ENCODE results near the gene RETN.

DNA sequence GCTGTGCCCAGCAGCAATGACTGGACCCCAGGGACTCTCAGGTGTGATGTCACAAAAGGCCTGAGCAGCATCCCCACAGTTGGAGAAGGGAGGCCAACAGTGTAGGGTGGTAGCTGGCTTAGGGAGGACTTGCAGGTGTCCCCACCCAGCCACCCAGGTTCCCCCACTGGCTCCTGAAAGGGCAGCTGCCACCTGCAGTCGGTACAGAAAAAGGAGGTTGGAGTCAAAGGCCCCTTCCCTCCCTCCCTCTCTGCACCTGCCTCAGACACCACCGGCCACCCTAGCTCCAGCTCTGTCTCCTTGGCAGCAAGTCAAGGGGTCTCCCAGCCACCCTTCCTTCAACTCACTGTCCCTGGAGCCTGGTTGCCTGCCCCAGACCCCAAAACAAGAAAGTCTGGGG lies 35.2 kb upstream of the RETN start, which contains the start of gene PCP2:
- TF ChIP-seq ISL1 (CRISPR knock-in tag; IDR thresholded peaks at IDR 0.05): no peak
- TF ChIP-seq RARB (CRISPR knock-in tag; IDR thresholded peaks at IDR 0.05): no peak
- no peak for TF ChIP-seq ZFP3 (CRISPR knock-in tag; IDR thresholded peaks at IDR 0.05)
- no peak for TF ChIP-seq ESRRG (CRISPR knock-in tag; IDR thresholded peaks at IDR 0.05)
- no peak for TF ChIP-seq ZNF70 (CRISPR knock-in tag; IDR thresholded peaks at IDR 0.05)
- TF ChIP-seq, protein P1, sequence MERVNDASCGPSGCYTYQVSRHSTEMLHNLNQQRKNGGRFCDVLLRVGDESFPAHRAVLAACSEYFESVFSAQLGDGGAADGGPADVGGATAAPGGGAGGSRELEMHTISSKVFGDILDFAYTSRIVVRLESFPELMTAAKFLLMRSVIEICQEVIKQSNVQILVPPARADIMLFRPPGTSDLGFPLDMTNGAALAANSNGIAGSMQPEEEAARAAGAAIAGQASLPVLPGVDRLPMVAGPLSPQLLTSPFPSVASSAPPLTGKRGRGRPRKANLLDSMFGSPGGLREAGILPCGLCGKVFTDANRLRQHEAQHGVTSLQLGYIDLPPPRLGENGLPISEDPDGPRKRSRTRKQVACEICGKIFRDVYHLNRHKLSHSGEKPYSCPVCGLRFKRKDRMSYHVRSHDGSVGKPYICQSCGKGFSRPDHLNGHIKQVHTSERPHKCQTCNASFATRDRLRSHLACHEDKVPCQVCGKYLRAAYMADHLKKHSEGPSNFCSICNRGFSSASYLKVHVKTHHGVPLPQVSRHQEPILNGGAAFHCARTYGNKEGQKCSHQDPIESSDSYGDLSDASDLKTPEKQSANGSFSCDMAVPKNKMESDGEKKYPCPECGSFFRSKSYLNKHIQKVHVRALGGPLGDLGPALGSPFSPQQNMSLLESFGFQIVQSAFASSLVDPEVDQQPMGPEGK (CRISPR knock-in tag; IDR thresholded peaks at IDR 0.05; ENCODE audit: borderline replicate concordance): no peak

Measured in SK-N-SH treated with all-trans-retinoic acid at 6 μM for 48 hours (cell line).